B cell (primary cell): ENCODE results near the gene TPI1. TPM values are rescaled to one million over a fixed set of nuclear protein-coding genes. Genes with fewer than 3 reads are reported as not detected.

Experiments
- ATAC-seq: fragments of 200-7000 bp; cut with Tn5 transposase; one replicate; pipeline ENCODE4 v1.10.0; 2021; ENCODE audit warnings: low read depth, mild to moderate bottlenecking, moderate number of reproducible peaks, moderate library complexity
- CTCF ChIA-PET: fragments of 350-600 bp; sonication (Branson Sonifier 250); formaldehyde crosslinking; loops from one replicate; lab custom pipeline; 2021; ENCODE audit warnings: antibody characterized with exemption, inconsistent platforms; lab: Charles Lee
- POLR2A ChIA-PET: fragments of 350-600 bp; sonication (Branson Sonifier 250); formaldehyde crosslinking; loops from one replicate; lab custom pipeline; 2021; ENCODE audit warnings: antibody characterized with exemption; lab: Charles Lee
- DNase-seq: peaks from one replicate; pipeline ENCODE4 v3.0.0; 2013
- H2AFZ ChIP-seq: 2 replicates; pipeline ENCODE4 v1.6.1; 2012; ENCODE audit warnings: mild to moderate bottlenecking, low read depth, low read length; ENCODE audit not compliant: insufficient read depth, poor library complexity, severe bottlenecking
- H3K27ac ChIP-seq, 2 donors: 1 replicate in 1 of 2; 2 replicates in 1 of 2; pipeline ENCODE4 v1.5.1; 2012 to 2013; ENCODE audit warnings: low read length in 2 of 2, mild to moderate bottlenecking in 2 of 2, moderate library complexity in 1 of 2
- H3K27me3 ChIP-seq, 4 experiments: fragments of 200-600 bp in 1 of 4; sonication (generic) in 1 of 4; replicated peaks in 1 of 4; 1 replicate in 2 of 4; 2 replicates in 2 of 4; pipeline versions ENCODE4 v1.6.1 to v1.7.0; 2013 to 2016; ENCODE audit warnings: low read length in 3 of 4, mild to moderate bottlenecking in 2 of 4, mixed read lengths in 1 of 4, moderate library complexity in 1 of 4; ENCODE audit not compliant: insufficient read depth in 4 of 4, control insufficient read depth in 3 of 4; ENCODE audit errors: control extremely low read depth in 1 of 4
- H3K36me3 ChIP-seq, 2 experiments: replicated peaks in 1 of 2; 1 replicate in 1 of 2; 2 replicates in 1 of 2; pipeline versions ENCODE4 v1.6.1 to v1.7.1; 2013; ENCODE audit warnings: low read length in 1 of 2; ENCODE audit not compliant: insufficient read depth in 2 of 2, control insufficient read depth in 1 of 2; ENCODE audit errors: control extremely low read depth in 1 of 2, extremely low read depth in 1 of 2
- H3K4me1 ChIP-seq, 2 donors: fragments of 200-600 bp in 1 of 2; sonication (generic) in 1 of 2; 1 replicate in 1 of 2; 2 replicates in 1 of 2; pipeline versions ENCODE4 v1.5.1 to v1.6.1; 2013 to 2017; ENCODE audit warnings: low read length in 2 of 2; ENCODE audit not compliant: control insufficient read depth in 2 of 2, insufficient read depth in 2 of 2
- H3K4me2 ChIP-seq: replicated peaks from 2 replicates; pipeline ENCODE3; 2012; ENCODE audit warnings: mild to moderate bottlenecking, low read depth, low read length; ENCODE audit not compliant: poor library complexity, severe bottlenecking
- H3K4me3 ChIP-seq, 5 experiments: fragments of 200-600 bp in 1 of 5; sonication (generic) in 1 of 5; 1 replicate in 3 of 5; 2 replicates in 2 of 5; pipeline versions ENCODE4 v1.5.1 to v1.7.0; 2011 to 2016; ENCODE audit warnings: low read length in 4 of 5, mild to moderate bottlenecking in 4 of 5, low read depth in 2 of 5, control low read depth in 1 of 5, moderate library complexity in 1 of 5; ENCODE audit not compliant: insufficient read depth in 1 of 5; ENCODE audit errors: control extremely low read depth in 1 of 5, extremely low read depth in 1 of 5
- H3K79me2 ChIP-seq: fragments of 200-600 bp; sonication (generic); one replicate; pipeline ENCODE4 v1.6.0; 2016; ENCODE audit warnings: low read length; ENCODE audit not compliant: control insufficient read depth, insufficient read depth
- H3K9ac ChIP-seq: fragments of 200-600 bp; sonication (generic); 2 replicates; pipeline ENCODE4 v1.6.1; 2017; ENCODE audit warnings: mild to moderate bottlenecking, low read length, moderate library complexity
- H3K9me3 ChIP-seq, 3 donors: one replicate each; pipeline versions ENCODE4 v1.6.1 to v1.7.1; 2013; ENCODE audit warnings: low read length in 2 of 3; ENCODE audit not compliant: control insufficient read depth in 2 of 3, insufficient read depth in 1 of 3; ENCODE audit errors: control extremely low read depth in 1 of 3
- H4K20me1 ChIP-seq: 2 replicates; pipeline ENCODE4 v1.6.0; 2012; ENCODE audit warnings: mild to moderate bottlenecking, low read length; ENCODE audit not compliant: insufficient read depth, control insufficient read depth, poor library complexity, severe bottlenecking
- H3K27ac Mint-ChIP-seq: one replicate; pipeline ENCODE4 v1.8.0; 2021; ENCODE audit warnings: mixed read lengths
- H3K27me3 Mint-ChIP-seq: one replicate; pipeline ENCODE4 v1.8.0; 2021; ENCODE audit warnings: mixed read lengths
- H3K4me1 Mint-ChIP-seq: one replicate; pipeline ENCODE4 v1.8.0; 2021; ENCODE audit warnings: mixed read lengths
- H3K4me3 Mint-ChIP-seq: one replicate; pipeline ENCODE4 v1.8.0; 2021; ENCODE audit warnings: mixed read lengths
- H3K9me3 Mint-ChIP-seq: one replicate; pipeline ENCODE4 v1.8.0; 2022; ENCODE audit warnings: mixed read lengths; ENCODE audit not compliant: insufficient read depth
- CTCF ChIP-seq: fragments of 200-600 bp; IDR thresholded peaks from one replicate; pipeline ENCODE4 v1.8.0; 2022; ENCODE audit warnings: antibody characterized with exemption, mild to moderate bottlenecking
- EZH2 ChIP-seq: IDR thresholded peaks from 2 replicates; pipeline ENCODE4 v1.6.1; 2012; ENCODE audit warnings: borderline replicate concordance, low read depth, mild to moderate bottlenecking, moderate library complexity, low read length; ENCODE audit not compliant: insufficient read depth, poor library complexity, severe bottlenecking
- WGBS: methylation state at CpG from one replicate; pipeline ENCODE4 v1.1.5; 2013; ENCODE audit warnings: missing lambda C conversion rate; ENCODE audit not compliant: insufficient coverage; 5-methylcytosine and 5-hydroxymethylcytosine counted together
- intact Hi-C: fragments of 100-400 bp; cut with micrococcal nuclease; formaldehyde crosslinking; loops from one replicate; pipeline ENCODE4 v1.10.0; 2022
- polyA plus RNA-seq: library from polyadenylated mRNA; depleted of rRNA; stranded (reverse); fragments of >200 nt; gene quantifications from 2 replicates; pipeline ENCODE4 v1.2.3, GENCODE V29; 2012
- total RNA-seq, 2 donors: library from RNA; stranded (reverse); fragments of 120-200 nt in 1 of 2; gene quantifications; 1 replicate in 1 of 2; 2 replicates in 1 of 2; pipeline versions ENCODE4 v1.2.3 to v1.2.4, GENCODE V29; 2013 to 2022

TPI1 gene
- total and polyA plus RNA-seq, 2 donors (not counting 1 experiment from before 2014, with no cell fraction given), result 181 to 187 TPM

- CTCF ChIA-PET, result interaction anchor here (0.6 to 11.8 kb wide), 24 partner anchors 8 to 307 kb away, joined by 3 to 136 read pairs (median 6); partner anchors contain the start of genes C12orf57, C1R, C1RL and CDCA3
- peak overlapping the region in 1 of 2 donors; percentile 71 for H3K27ac ChIP-seq
- Mint-ChIP-seq H3K4me1 (peaks cover 50% of the 10 kb centered on the region), H3K9me3 (no peaks in the 10 kb centered on the region), H3K27ac (peak overlapping the region; percentile 89), H3K4me3 (peak overlapping the region; percentile 89), H3K27me3 (no peaks in the 10 kb centered on the region)
- TF ChIP-seq CTCF, result no peak
- no peak for TF ChIP-seq EZH2
- H3K79me2 ChIP-seq, result peaks cover 17% of the 10 kb centered on the region
- H3K36me3 ChIP-seq, result peaks cover 0 to 31% of the 10 kb centered on the region in 2 experiments
- intact Hi-C loops, result loop anchor here (1.0 to 2.0 kb wide), 8 partner anchors 56 to 245 kb away; partner anchors contain the start of genes C12orf57, C1R, C1RL and LPCAT3
- peaks cover 33 to 41% of the 10 kb centered on the region in 2 donors for H3K4me1 ChIP-seq
- peak; percentile 38 for DNase-seq
- H4K20me1 ChIP-seq, result peaks cover 46% of the 10 kb centered on the region
- peak overlapping the region; percentile 92 for H2AFZ ChIP-seq
- H3K9me3 ChIP-seq, result no peaks in the 10 kb centered on the region
- peak overlapping the region; percentile 56 to 88 (median 68) for H3K4me3 ChIP-seq
- ATAC-seq, result no peak
- H3K27me3 ChIP-seq, result no peaks in the 10 kb centered on the region
- H3K4me2 ChIP-seq, result peak overlapping the region; percentile 97
- WGBS, result 18% methylated on average over 14 of the region's 22 CpGs
- POLR2A ChIA-PET, result interaction anchor here (0.6 to 5.5 kb wide), 7 partner anchors 15 to 255 kb away, joined by 3 to 49 read pairs (median 6); partner anchors contain the start of genes C12orf57, CDCA3, RNU7-1 and USP5
- H3K9ac ChIP-seq, result peak overlapping the region; percentile 89
These were observed 1.1 kb downstream of the TPI1 start for GRCh38 chr12:6868211-6869048.
